ENCODE data around the gene DGCR2. TPM values are rescaled to one million over a fixed set of nuclear protein-coding genes. Genes with fewer than 3 reads are reported as not detected.

The DGCR2 gene
- total and polyA plus RNA-seq, 2 experiments from 2014 or later: 18.5 to 83.0 TPM

DNA sequence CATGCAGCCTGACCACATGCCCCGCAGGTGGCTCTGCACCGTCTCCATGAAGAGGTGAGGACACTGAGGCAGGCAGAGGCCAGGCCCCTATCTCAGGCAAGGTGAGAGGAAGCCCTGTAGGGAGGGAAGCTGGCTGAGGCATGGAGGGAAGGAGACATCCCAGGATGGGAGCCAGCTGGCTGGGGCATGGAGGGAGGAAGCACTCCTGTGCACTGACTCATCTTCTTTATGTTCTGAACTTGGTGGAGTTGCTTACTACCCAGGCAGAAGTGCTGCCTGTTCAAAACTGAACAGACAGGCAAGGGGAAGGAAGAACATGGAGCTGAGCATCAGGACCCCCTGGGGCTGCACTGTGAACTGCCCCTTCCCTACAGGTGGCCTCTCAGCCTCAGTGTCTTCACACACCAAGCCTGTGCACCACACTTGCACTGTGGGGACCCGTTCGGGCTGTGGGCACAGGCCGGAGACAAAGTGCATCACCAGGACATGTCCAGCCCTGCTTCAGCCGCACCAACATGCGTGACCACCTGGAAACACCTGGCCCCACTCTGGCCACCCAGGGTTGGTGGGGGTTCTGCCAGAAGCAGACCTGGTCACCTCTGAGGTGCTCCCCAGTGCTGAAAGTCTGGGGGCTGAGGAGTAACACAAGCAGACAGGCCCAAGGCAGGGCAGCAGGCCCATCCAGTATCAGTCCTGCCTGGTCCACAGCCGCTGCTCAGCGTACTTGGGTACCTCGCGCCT is 55.5 kb downstream of the DGCR2 start (continued):
- TF ChIP-seq, protein P1, sequence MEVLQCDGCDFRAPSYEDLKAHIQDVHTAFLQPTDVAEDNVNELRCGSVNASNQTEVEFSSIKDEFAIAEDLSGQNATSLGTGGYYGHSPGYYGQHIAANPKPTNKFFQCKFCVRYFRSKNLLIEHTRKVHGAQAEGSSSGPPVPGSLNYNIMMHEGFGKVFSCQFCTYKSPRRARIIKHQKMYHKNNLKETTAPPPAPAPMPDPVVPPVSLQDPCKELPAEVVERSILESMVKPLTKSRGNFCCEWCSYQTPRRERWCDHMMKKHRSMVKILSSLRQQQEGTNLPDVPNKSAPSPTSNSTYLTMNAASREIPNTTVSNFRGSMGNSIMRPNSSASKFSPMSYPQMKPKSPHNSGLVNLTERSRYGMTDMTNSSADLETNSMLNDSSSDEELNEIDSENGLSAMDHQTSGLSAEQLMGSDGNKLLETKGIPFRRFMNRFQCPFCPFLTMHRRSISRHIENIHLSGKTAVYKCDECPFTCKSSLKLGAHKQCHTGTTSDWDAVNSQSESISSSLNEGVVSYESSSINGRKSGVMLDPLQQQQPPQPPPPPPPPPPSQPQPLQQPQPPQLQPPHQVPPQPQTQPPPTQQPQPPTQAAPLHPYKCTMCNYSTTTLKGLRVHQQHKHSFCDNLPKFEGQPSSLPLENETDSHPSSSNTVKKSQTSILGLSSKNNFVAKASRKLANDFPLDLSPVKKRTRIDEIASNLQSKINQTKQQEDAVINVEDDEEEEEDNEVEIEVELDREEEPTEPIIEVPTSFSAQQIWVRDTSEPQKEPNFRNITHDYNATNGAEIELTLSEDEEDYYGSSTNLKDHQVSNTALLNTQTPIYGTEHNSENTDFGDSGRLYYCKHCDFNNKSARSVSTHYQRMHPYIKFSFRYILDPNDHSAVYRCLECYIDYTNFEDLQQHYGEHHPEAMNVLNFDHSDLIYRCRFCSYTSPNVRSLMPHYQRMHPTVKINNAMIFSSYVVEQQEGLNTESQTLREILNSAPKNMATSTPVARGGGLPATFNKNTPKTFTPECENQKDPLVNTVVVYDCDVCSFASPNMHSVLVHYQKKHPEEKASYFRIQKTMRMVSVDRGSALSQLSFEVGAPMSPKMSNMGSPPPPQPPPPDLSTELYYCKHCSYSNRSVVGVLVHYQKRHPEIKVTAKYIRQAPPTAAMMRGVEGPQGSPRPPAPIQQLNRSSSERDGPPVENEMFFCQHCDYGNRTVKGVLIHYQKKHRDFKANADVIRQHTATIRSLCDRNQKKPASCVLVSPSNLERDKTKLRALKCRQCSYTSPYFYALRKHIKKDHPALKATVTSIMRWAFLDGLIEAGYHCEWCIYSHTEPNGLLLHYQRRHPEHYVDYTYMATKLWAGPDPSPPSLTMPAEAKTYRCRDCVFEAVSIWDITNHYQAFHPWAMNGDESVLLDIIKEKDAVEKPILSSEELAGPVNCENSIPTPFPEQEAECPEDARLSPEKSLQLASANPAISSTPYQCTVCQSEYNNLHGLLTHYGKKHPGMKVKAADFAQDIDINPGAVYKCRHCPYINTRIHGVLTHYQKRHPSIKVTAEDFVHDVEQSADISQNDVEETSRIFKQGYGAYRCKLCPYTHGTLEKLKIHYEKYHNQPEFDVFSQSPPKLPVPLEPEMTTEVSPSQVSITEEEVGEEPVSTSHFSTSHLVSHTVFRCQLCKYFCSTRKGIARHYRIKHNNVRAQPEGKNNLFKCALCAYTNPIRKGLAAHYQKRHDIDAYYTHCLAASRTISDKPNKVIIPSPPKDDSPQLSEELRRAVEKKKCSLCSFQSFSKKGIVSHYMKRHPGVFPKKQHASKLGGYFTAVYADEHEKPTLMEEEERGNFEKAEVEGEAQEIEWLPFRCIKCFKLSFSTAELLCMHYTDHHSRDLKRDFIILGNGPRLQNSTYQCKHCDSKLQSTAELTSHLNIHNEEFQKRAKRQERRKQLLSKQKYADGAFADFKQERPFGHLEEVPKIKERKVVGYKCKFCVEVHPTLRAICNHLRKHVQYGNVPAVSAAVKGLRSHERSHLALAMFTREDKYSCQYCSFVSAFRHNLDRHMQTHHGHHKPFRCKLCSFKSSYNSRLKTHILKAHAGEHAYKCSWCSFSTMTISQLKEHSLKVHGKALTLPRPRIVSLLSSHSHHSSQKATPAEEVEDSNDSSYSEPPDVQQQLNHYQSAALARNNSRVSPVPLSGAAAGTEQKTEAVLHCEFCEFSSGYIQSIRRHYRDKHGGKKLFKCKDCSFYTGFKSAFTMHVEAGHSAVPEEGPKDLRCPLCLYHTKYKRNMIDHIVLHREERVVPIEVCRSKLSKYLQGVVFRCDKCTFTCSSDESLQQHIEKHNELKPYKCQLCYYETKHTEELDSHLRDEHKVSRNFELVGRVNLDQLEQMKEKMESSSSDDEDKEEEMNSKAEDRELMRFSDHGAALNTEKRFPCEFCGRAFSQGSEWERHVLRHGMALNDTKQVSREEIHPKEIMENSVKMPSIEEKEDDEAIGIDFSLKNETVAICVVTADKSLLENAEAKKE (CRISPR knock-in tag; IDR thresholded peaks at IDR 0.05): no peak
- TF ChIP-seq STAT1 (IDR thresholded peaks at IDR 0.05; ENCODE audit: unreplicated experiment) (no peak), EZH2 (IDR thresholded peaks at IDR 0.05; ENCODE audit: low read depth, unreplicated experiment) (no peak), NANOG (IDR thresholded peaks at IDR 0.05; ENCODE audit: borderline replicate concordance) (no peak), ZNF331 (CRISPR knock-in tag; IDR thresholded peaks at IDR 0.05; ENCODE audit: low read depth) (no peak)

DNA sequence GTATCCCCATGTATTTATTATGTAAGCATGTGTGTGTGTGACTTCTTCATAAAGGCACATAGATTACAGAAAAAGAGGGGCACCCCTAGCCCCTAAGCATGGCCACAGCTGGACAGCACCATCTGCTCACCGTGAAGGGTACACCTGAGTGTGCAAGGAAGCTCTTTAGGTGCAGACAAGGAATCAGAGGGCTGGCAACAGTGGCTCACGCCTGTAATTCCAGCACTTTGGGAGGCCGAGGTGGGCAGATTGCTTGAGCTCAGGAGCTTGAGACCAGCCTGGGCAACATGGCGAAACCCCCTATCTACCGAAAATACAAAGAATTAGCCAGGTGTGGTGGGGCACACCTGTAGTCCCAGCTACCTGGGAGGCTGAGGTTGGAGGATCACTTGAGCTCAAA is 56.3 kb downstream of the DGCR2 start:
- no peaks in the 10 kb centered on the region for H3K9me3 Mint-ChIP-seq
- no peak overlapping the region for H3K4me3 Mint-ChIP-seq
- Histone ChIP-seq H3F3A (replicated peaks; ENCODE audit: low read depth) (no peaks in the 10 kb centered on the region), H3K27me3 (ENCODE audit: insufficient read depth) (no peaks in the 10 kb centered on the region), H3K79me2 (replicated peaks; ENCODE audit: insufficient read depth) (no peaks in the 10 kb centered on the region; the same call in none of the 2 replicates), H2AFZ (no peak overlapping the region), H3K9me2 (ENCODE audit: insufficient read depth) (no peaks in the 10 kb centered on the region), H3K4me1 (ENCODE audit: insufficient read depth) (no peaks in the 10 kb centered on the region), H3K4me3 (no peak overlapping the region), H3K36me3 (ENCODE audit: insufficient read depth) (no peaks in the 10 kb centered on the region), H3K27ac (ENCODE audit: low read depth) (no peak overlapping the region), H4K20me1 (replicated peaks; ENCODE audit: insufficient read depth) (peaks cover 15% of the 10 kb centered on the region; the same call in 1 of the 2 replicates), H3K4me2 (no peak overlapping the region)
- ATAC-seq (no peak), DNase-seq (ENCODE audit: low spot score) (no peak)
- H3K4me1 Mint-ChIP-seq: no peaks in the 10 kb centered on the region
- H3K27me3 Mint-ChIP-seq (ENCODE audit: insufficient read depth, low read depth, poor library complexity): no peaks in the 10 kb centered on the region
- H3K36me3 Mint-ChIP-seq (ENCODE audit: low read depth): peaks cover 39% of the 10 kb centered on the region
- no peak overlapping the region for H3K27ac Mint-ChIP-seq
- TF ChIP-seq EZH2 (IDR thresholded peaks at IDR 0.05; ENCODE audit: low read depth, unreplicated experiment) (no peak), EZH2phosphoT487 (IDR thresholded peaks at IDR 0.05; ENCODE audit: unreplicated experiment) (no peak), ZNF114 (CRISPR knock-in tag; IDR thresholded peaks at IDR 0.05) (no peak), NANOG (IDR thresholded peaks at IDR 0.05; ENCODE audit: borderline replicate concordance) (no peak), POLR2AphosphoS5 (IDR thresholded peaks at IDR 0.05; ENCODE audit: low read depth) (no peak), STAT1 (IDR thresholded peaks at IDR 0.05; ENCODE audit: unreplicated experiment) (no peak), CREB1 (CRISPR knock-in tag; IDR thresholded peaks at IDR 0.05; ENCODE audit: low read depth) (no peak), ZNF331 (CRISPR knock-in tag; IDR thresholded peaks at IDR 0.05; ENCODE audit: low read depth) (no peak), JUNB (IDR thresholded peaks at IDR 0.05; ENCODE audit: unreplicated experiment) (no peak)
- TF ChIP-seq, protein P2, sequence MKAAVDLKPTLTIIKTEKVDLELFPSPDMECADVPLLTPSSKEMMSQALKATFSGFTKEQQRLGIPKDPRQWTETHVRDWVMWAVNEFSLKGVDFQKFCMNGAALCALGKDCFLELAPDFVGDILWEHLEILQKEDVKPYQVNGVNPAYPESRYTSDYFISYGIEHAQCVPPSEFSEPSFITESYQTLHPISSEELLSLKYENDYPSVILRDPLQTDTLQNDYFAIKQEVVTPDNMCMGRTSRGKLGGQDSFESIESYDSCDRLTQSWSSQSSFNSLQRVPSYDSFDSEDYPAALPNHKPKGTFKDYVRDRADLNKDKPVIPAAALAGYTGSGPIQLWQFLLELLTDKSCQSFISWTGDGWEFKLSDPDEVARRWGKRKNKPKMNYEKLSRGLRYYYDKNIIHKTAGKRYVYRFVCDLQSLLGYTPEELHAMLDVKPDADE (IDR thresholded peaks at IDR 0.05): no peak

All from GM23338 (cell line).